Islet precursor cell (in vitro differentiated cells): Measurements from ENCODE around the gene LPP.

ENCODE experiments used
- DNase-seq: peaks from one replicate; pipeline ENCODE4 v3.0.0-alpha.2; 2018

LPP gene

DNA sequence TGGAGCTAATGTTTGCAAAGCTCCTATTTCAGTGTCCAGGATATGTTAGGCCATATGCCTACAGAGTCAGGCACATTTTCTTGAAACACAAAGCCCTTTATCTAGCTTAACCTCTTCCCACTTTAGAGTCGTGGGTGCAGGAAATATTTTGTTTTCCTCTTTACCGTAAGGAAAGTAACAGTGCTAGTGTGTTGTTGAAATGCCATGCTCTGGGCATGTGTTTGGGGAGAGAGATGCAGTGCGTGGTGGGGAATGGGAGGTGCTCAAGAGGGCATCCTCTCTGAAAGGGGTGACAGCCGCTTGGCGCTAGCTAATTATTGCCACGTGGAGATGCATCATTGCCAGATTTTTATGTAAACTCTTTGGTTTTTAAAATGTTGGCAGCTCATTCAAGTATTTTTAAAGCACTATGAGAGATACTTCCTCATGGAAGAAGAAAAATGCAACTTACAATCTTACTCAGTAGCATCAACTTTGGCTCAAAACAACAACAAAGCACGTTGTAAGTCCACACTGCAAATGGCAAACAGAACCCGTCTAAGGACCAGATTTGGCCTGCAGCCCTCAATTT is 152.6 kb downstream of the LPP start:
- DNase-seq: no peak

DNA sequence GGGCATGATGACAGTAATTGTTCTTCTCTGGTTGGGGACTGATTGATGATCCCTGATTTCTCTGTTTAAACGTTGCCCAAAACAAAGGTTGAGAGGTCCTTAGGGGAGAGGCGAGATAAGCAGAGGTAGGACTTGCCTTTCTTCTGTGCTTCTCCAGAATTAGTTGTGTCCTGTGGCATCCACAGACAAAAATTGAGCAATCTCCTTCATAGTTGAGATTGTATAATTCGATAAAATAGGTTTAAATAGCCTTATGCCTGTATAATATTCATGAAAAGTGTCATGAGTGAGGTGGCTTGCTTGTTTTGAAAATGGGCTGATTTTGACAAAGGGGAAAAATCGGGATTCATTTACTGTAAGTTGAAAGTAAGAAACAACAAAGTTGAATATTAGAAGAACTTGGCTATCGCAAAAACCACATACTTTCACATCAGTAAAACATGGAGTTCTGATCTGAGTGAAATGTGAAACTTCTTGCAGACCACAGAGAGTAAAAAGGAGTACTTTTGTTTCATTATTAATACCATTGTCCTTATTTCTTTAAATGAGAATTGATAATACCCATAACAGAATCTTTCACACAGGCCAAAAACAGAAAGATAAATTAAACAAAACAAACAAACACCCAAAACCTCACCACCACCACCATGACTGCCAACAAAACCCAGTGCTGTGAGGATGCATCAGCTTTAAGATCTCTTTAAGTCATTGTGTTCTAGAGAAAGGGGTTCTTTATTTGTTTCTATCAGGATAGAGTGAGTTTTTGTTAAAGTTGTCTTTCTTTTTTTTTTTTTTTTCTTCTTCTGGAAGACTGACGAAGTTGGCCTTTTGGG is 155.7 kb downstream of the LPP start:
- no peak for DNase-seq

DNA sequence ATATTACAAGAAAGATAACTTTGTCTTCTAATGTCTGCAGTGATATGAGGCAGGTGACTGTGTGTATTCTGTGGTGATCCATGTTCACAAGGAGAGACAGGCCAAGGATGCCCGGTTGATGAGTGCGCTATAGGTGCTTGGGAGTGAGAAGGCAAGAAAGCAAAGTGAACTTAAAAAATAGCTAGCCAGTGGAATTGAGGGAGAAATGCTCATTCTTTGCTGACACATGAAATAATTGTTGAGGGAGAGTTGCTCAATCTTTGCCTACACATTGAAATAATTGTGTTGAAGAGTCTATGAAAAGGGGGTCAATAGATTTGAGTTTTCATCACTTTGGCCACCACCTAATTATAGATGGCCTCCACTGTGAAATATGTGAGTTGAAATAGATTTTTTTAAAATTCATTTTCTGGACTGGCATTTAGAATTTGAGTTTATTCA is 156.3 kb downstream of the LPP start:
- DNase-seq: no peak

DNA sequence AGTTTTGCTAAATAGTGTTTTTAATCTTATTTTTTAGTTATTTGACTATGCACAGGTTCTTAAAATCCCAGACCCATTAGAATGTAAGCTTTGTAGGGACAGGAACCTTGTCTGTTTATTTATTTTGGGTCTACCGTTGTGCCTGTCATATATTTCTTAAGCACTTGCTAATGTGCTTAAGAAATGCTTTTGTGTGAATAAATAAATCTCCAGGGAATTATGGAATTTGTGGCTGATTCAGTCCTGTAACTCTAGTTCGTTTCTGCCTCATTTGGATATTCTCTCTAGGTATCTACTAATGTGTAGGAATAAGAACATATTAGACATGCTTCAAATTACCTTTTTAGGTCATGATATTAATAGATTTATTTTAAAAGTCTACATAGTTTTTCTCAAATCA is 161.6 kb downstream of the LPP start:
- DNase-seq: no peak

DNA sequence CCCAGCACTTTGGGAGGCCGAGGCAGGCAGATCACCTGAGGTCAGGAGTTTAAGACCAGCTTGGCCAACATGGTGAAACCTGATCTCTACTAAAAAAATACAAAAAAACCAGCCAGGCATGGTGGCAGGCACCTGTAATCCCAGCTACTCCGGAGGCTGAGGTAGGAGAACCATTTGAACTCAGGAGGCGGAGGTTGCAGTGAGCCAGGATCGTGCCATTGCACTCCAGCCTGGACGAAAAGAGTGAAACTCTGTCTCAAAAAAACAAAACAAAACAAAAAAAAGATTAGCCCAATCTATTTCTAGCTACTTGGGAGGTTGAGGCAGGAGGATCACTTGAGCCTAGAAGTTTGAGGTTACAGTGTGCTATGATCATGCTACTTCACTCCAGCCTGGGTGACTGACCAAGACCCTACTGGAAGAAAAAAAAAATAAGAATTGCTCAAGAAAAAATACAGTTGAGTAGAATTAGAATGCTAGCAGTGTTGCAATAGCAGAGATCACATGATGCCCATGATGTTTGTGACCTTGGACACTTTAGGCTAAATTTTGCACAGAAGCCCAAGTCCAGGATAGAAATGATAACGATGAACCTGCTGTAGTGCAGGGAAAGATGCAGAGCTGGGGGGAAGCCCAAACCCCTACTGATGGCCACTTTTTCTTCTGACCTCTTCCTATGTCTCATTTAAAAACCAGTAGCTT is 162.2 kb downstream of the LPP start:
- no peak for DNase-seq

DNA sequence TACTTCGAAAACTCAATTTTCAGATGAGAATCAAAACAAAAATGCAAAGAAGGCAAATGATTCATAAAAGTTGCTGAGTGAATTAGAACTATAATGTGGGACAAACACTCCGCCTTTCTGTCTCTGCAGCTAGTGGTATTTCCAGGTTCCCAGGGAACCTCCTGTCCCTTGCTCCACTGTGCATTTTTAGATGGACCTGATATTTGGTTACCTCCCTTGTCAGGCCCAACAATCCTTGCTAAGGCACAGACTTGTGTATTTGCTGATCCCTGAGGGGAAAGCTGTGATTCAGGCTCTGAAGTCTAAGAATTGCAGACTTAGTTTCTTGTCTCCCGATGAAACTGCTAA is 162.7 kb downstream of the LPP start:
- DNase-seq: no peak

DNA sequence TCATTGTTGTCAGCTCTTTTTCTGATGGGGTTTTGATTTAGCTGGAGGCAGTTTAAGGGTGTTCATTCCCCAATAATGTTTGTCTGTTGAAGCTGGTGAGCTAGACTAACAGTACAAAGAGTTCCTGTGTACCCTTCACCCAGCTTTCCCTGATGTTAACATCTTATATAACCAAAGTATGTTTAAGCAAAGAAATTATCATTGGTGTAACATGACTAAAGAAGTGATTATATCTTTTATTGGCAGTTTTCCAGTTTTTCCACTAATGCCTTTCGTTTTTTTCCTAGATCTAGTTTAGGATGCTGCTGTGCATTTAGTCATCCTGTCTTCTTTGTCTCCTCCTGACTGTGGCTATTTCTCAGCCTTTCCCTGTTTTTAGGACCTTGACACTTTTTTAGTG is 165.6 kb downstream of the LPP start:
- no peak for DNase-seq

DNA sequence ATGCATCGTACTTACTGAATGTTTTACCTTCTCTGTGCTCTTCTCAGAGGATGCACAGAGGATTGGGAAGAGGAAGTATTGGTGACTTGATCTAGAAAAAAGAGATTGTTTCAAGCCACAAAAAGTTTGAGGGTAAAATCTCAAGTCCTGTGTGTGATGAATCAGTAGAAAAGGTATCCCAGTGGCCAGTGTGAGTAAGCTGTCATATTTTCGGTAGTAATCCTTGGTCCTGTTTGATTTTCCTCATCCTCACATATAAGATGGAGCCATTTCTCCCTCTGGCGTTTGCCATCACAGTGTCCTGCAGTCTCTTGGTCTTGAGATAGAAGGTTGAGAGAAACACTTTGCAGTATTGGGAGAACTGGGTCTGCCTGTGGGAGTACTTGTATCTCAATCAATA is 166.8 kb downstream of the LPP start:
- no peak for DNase-seq

DNA sequence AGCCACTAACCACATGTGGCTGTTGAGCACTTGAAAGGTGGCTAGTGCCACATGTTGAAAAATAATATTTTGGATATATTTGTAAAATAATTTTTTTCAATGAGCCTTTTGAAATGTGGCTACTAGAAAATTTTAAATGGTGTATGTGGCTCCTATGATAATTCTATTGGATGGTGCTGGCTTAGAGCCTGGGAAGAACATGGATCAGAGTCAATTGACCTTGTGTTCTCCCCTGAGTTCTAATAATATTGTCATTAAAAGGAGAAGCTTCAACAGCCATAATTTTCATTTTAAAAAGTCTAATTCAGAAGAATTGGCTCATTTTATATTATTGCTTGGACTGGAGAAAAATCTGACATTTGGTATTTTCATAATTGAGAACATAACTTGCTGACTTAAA is 167.3 kb downstream of the LPP start:
- DNase-seq: no peak

DNA sequence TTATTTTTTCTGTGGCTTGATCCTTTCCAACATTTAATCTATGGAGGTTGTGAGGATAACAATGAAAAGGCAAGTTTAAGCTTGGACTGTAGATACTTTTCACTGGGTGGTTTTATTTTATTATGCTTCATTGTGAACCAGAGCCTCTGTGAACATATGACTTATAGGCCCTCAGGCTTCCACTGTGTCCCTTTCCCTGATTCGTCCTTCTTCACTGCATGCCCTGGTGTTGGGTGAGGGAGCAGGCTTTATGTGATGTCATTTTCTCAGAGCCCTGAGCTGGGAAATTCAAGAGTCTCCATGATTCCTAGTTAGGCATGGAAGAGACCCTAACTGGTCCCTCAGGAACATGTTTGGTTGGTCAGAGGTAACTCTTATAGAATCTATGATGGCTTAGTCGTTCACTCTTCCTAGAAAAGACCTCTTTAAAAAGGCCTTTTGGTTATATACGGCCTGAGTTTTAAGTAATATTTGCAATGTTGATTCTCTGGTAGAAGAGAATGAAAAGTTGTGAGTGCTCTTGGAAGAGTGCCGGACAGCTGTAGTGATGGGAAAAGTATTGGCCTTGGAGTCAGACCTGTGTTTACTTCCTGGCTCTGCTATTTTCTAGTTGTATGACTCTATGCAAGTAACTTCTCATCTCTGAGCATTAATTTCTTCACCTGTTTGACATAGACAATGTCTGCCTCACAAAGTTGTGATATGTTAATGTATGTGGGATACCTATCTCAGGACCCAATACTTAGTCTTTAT is 168.4 kb downstream of the LPP start:
- no peak for DNase-seq

DNA sequence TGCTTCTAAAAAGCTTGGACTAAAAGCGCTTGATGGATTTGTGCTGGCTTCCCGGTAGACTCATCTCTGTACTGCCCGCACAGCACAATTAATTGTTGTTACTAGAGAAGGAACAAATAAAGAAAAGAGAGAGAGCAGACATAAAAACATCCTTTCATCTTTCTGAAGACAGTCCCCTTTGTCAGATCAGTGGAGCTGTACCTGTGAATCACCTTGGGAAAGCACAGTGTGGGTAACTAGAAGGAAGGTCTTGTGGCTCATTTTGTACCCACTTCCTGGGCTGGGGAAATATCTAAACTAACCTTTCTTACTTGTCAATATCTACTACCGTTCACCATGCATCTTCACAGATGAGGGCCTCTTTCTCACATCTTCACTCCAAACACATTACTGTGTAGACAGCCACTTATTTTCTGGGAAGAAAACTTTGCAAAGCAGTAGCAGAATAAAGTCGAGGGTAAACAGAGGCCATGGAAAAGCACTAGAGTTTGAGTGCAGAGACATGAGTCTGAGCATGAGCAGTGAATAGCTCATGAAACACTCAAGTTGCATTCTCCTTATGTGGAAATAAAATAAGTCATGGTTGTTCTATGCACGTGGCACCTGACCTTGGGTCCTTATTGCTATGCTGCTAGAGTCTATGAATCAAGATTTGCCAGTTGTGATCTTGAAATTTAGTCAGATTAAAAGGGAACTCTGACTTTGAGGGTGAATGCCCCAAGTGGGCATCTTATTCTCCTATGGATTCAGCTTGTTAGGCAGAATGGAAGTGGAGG is 169.3 kb downstream of the LPP start:
- no peak for DNase-seq

DNA sequence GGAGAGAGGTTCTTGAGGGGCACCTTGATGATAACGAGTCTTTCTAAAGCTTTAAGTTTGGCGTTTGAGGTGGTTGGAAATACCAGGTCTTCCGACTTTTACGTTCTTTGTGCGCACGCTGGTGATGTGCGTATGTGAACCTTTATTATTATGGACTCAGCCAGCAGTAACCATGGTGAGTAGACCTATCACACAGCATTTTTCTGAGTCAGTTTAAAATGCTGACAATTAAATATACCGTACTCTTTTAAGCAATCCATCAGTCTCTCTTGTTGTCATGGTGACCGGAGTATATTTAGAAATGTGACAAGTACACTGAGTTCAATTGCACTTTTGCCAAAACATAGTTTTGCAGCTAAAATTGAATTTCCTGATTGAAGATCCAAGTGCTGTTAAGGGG is 172.2 kb downstream of the LPP start:
- no peak for DNase-seq

DNA sequence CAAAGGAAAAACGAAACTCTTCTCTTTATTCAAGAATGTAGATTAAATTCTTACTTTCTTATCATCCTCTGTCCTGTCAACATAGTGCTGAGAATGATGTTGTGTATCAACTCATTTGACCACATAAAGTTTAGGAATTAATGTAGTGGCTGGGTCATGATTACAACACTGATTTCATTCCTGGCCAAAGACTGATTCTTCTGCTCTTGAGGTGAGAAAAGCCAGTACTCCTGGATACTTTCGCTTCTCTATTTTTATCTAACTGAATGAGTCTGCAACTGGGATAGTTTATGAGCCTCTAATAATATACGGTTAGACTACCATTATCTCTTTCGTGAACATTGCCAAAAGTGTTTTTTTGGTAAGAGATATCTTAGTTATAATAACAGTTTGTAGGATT is 173.0 kb downstream of the LPP start:
- DNase-seq: no peak

DNA sequence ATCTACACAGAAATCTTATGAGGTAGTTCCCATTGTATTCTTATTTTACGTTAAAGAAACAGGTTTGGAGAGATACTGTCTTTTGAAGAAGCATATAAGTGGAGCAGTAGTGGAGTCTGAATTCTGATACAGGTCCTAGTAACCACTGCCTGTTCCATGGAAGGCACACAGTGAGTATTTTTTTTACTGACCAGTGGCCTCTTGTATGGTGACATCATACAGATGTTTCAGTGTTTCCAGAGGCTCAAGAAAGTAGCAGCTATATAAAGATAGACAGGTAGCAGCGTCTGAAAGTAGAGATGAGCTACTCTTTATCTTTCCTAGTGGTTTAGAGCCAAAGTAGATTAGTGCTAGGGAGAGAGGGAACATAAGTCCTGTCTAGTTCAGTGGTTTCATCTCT is 173.5 kb downstream of the LPP start:
- DNase-seq: no peak

DNA sequence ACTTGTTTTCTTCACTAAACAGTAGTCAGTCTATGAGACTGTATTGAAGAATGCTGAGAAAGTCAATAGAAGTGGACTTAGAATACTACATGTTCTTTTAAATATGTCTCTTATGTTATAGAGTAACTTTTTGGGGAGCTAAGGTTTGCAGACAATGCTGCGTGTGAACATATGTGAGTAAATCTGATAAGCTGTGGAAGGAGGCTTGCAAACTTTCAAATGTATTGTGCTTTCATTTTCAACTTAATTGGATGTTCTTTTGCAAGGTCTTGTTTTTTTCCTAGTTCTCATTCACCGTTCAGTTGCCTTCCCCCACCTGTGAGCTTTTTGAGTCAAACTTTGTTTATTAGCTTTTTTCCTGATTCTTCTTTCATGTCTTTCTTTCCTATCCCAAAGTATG is 176.2 kb downstream of the LPP start:
- DNase-seq: no peak

DNA sequence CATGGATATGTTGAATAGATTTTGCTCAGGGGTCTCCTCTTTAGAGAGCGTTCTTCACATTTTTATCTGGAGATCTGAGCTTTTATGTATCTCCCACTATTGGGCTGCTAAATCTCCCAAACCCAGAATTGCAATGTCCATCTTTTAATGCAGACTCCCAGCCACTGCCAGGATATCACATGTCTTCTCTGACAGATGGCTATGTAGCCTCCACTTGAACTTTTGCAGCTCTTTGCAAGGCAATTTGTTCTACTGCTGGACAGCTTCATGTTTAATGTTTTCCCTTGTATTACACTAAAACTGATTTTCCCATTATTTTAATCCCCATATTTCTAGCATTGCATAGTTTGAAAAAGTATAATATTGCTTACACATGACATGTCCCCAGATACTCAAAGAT is 177.2 kb downstream of the LPP start:
- DNase-seq: no peak

DNA sequence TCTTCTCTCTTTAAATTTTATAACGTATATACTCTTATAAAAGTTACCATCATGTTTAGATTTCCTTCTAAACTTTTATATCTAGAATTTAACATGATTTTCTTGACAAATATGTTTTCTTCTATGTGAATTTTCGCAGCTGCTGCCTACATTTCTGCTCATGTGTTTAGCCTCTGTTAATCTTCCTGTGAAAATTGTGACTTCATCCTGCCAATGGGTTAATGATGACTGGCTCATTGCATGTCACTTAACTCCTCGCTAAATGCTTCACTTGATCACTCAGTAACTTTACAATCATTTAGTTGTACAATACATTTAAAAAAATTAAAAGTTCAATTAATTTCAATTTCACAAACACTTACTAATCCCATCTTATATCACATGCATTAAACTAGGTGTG is 178.1 kb downstream of the LPP start:
- DNase-seq: no peak

DNA sequence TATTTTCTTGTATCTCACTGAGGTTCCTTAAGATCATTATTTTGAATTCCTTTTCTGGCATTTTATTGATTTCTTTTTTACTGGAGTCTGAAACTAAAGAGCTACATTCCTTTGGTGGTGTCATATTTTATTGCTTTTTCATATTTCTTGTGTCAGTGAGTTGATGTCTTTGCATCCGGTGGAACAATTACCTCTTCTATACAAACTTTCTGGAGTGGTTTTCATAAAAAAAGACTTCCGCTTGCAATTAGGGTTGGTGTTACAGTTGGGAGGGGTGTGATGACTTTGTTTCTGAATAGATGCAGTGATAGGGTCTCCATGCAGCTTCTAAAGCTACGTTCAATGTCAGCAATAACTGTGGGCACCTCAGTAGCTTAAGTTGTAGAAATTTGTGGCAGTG is 181.7 kb downstream of the LPP start:
- DNase-seq: no peak

DNA sequence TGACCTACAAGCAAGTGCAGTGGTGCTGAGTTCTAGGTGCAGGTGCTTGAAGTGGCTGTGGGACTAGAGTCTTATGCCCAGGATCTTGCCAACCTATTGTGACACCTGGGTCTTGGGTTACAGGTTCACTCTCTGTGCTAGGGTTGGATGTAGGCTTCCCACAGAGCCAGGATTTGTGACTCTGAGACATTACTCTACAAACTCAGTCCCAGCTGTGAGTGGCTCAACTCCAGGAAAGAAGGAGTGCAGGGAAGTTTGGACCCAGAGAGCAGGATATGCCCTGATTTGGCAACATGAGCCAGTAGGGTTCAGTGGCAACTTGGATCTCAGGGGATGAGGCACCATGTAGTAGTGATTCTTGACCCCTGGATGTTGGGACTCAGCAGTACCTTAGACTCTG is 182.2 kb downstream of the LPP start:
- DNase-seq: no peak

DNA sequence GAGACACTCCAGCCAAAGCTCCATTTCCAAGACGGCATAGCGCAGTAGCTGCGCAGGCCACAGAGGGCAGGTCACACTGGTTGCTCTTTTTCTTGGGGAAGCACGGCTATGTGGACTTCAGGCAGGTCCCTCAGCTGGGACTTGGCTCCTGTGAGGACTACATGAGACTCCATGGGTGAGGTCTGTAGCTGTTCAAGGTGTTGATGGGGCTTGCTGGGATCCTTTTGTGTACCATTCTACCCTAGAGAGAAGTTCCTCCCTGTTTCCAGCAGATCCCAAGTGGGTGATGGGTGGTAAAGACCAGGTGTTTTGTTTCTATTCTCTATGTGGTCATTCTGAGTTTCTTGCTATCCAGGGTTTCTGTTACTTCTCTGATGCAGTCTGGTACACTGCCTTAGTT is 183.3 kb downstream of the LPP start:
- no peak for DNase-seq

DNA sequence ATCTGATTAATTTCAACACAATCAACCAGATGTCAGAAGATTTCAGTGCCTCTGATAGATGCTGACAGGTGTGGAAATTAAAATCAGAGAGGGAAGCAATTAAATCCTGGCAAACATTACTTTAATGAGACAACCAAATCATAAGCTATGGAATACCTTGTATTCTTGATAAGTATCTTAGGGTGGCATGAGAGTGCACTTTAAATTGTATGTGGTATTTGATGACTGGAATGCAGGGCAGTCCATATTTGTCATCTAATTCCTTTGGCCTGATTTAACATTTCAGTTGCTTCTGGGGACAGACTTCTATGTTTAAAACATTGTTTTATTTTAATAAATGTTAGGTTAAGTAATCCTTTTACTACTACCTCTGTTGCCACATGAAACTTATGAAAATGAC is 184.1 kb downstream of the LPP start:
- DNase-seq: no peak

DNA sequence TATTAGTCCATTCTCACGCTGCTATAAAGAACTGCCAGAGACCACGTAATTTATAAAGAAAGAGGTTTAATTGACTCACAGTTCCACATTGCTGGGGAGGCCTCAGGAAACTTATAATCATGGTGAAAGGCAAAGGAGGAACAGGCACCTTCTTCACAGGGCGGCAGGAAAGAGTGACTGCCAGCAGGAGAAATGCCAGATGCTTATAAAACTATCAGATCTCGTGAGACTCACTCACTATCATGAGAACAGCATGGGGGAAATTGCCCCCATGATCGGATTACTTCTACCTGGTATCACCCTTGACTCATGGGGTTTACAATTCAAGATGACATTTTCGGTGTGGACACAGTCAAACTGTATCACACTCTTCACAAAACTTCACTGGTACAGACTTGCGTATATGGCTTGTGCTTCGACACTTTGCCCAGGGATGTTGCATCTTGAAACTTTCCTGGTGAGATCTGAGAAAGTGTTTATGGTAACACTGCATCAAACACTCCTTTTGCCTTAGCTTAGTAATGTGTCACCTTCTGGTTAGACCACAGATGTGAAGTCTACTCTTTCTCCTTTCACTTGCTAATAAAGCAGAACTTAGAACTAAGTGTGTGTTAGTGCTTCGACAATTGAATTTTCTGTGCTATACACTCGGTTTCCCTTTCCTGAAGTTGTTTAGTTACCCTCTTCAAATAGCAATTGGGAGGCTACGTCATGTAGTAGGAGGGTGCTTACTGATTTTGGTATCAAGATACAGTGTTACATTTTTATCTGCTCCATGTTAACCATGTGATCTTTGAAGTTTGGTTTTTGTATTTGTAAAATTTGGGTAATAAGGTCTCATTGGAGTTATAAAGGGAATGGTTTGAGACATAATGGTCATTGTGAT is 185.7 kb downstream of the LPP start:
- no peak for DNase-seq
